GM12878 (cell line): Measurements from ENCODE around the gene ZNF628. TPM values are rescaled to one million over a fixed set of nuclear protein-coding genes. Genes with fewer than 3 reads are reported as not detected.

Experiments
- ATAC-seq: fragments of 200-7000 bp; cut with Tn5 transposase; 3 replicates; pipeline ENCODE4 v1.9.1; 2020; ENCODE audit warnings: mild to moderate bottlenecking, moderate library complexity
- BruUV-seq: library from RNA; stranded (reverse); fragments of 400-500 nt; replicated peaks from 2 replicates; lab custom pipeline; 2021; lab: Mats Ljungman, UMichigan
- CTCF ChIA-PET: fragments of 300-600 bp; sonication (Branson Sonifier 250); formaldehyde crosslinking; extraction: SDS; loops from one replicate; lab custom pipeline; 2021; ENCODE audit warnings: inconsistent platforms; lab: Yijun Ruan, JAX
- POLR2A ChIA-PET: fragments of 350-600 bp; formaldehyde crosslinking; extraction: SDS; loops from one replicate; lab custom pipeline; 2021; ENCODE audit warnings: inconsistent platforms; lab: Charles Lee
- RAD21 ChIA-PET: fragments of 300-600 bp; sonication (Branson Sonifier 250); formaldehyde crosslinking; loops from one replicate; lab custom pipeline; 2023; ENCODE audit warnings: antibody characterized with exemption; ENCODE audit not compliant: unreplicated experiment; lab: Charles Lee
- SMC1A ChIA-PET: fragments of 300-600 bp; sonication (Branson Sonifier 250); formaldehyde crosslinking; loops from one replicate; lab custom pipeline; 2023; ENCODE audit not compliant: unreplicated experiment, uncharacterized antibody; lab: Charles Lee
- DNase-seq: peaks from one replicate; pipeline ENCODE4 v3.0.0-alpha.2; 2011; ENCODE audit warnings: low read depth, low spot score
- FAIRE-seq: peaks from 3 replicates; lab custom pipeline; 2011; peaks lifted over from hg19 to GRCh38; lab: Jason Lieb, UNC
- H2AFZ ChIP-seq: 2 replicates; pipeline ENCODE4 v1.6.0; 2011; ENCODE audit warnings: low read depth, low read length, control low read depth; ENCODE audit not compliant: control insufficient read depth
- H3K27ac ChIP-seq: 2 replicates; pipeline ENCODE4 v1.5.1; 2011; ENCODE audit warnings: control low read depth; ENCODE audit not compliant: control insufficient read depth, insufficient read depth
- H3K27me3 ChIP-seq, 2 experiments: replicated peaks in 1 of 2; 2 replicates each; pipeline versions ENCODE4 v1.6.0 to v1.6.1; 2011; ENCODE audit warnings: low read length in 1 of 2; ENCODE audit not compliant: control insufficient read depth in 2 of 2, insufficient read depth in 2 of 2
- H3K36me3 ChIP-seq, 2 experiments: 2 replicates each; pipeline ENCODE4 v1.5.1; 2011; ENCODE audit warnings: low read length in 1 of 2; ENCODE audit not compliant: control insufficient read depth in 2 of 2, insufficient read depth in 2 of 2
- H3K4me1 ChIP-seq: 2 replicates; pipeline ENCODE4 v1.6.1; 2011; ENCODE audit warnings: mild to moderate bottlenecking, low read length, moderate library complexity, mixed read lengths; ENCODE audit not compliant: control insufficient read depth, insufficient read depth
- H3K4me2 ChIP-seq: 2 replicates; pipeline ENCODE4 v1.6.0; 2011; ENCODE audit warnings: control low read depth; ENCODE audit not compliant: control insufficient read depth, insufficient read depth
- H3K4me3 ChIP-seq: fragments of 200-600 bp; sonication (generic); 2 replicates; pipeline ENCODE4 v1.5.1; 2016
- H3K79me2 ChIP-seq: 2 replicates; pipeline ENCODE4 v1.6.0; 2011; ENCODE audit warnings: low read length; ENCODE audit not compliant: control insufficient read depth, insufficient read depth
- H3K9ac ChIP-seq: 2 replicates; pipeline ENCODE4 v1.8.0; 2011; ENCODE audit warnings: low read length, control low read depth, mixed read lengths; ENCODE audit not compliant: control insufficient read depth, insufficient read depth
- H3K9me3 ChIP-seq: replicated peaks from 3 replicates; pipeline ENCODE4 v1.5.1; 2011; ENCODE audit warnings: mild to moderate bottlenecking, low read length; ENCODE audit not compliant: control insufficient read depth, insufficient read depth
- H4K20me1 ChIP-seq: 2 replicates; pipeline ENCODE4 v1.6.0; 2011; ENCODE audit not compliant: control insufficient read depth, insufficient read depth
- BACH1 ChIP-seq: fragments of 450-650 bp; IDR thresholded peaks from 2 replicates; pipeline ENCODE4 v1.6.1; 2017; ENCODE audit warnings: mild to moderate bottlenecking, borderline replicate concordance
- EZH2 ChIP-seq: IDR thresholded peaks from 2 replicates; pipeline ENCODE4 v1.6.1; 2012; ENCODE audit warnings: low read depth, mild to moderate bottlenecking, control low read depth, inconsistent platforms, low read length, borderline replicate concordance; ENCODE audit not compliant: control insufficient read depth
- RUNX3 ChIP-seq: IDR thresholded peaks from 2 replicates; pipeline ENCODE4 v1.6.1; 2012; ENCODE audit warnings: low read length, inconsistent platforms
- STAT1 ChIP-seq: fragments of 450-650 bp; conservative IDR thresholded peaks from 2 replicates; pipeline ENCODE4 v1.6.1; 2014; ENCODE audit warnings: antibody characterized with exemption, mild to moderate bottlenecking
- YY1 ChIP-seq: IDR thresholded peaks from 2 replicates; pipeline ENCODE4 v1.6.1; 2011; ENCODE audit warnings: low read depth, mild to moderate bottlenecking, low read length
- ZNF622 ChIP-seq: fragments of 450-650 bp; IDR thresholded peaks from 2 replicates; pipeline ENCODE4 v1.6.1; 2017; ENCODE audit warnings: mild to moderate bottlenecking, inconsistent platforms
- WGBS: methylation state at CpG from one replicate; pipeline ENCODE4 v1.1.6; 2016; ENCODE audit warnings: low lambda C conversion rate; ENCODE audit not compliant: insufficient replicate concordance, insufficient coverage; ENCODE audit errors: missing lambda C conversion rate; 5-methylcytosine and 5-hydroxymethylcytosine counted together
- in situ Hi-C: fragments of 300-500 bp; cut with MboI; formaldehyde crosslinking; loops from 9 replicates; pipeline ENCODE4 v1.14.3; 2018; ENCODE audit warnings: mixed read lengths
- intact Hi-C: fragments of 100-400 bp; cut with micrococcal nuclease; formaldehyde crosslinking; loops from one replicate; pipeline ENCODE4 v1.14.2; 2022; ENCODE audit not compliant: unreplicated experiment
- polyA plus RNA-seq, 11 experiments: library from polyadenylated mRNA; depleted of rRNA in 4 of 11; unstranded in 6 of 11; stranded (reverse) in 5 of 11; fragments of >200 nt; fragmentation: Nextera tagmentation in 4 of 11; fragmentation: Illumina TruSeq in 1 of 11; extraction: Ambion mirVana in 4 of 11; extraction: Trizol in 1 of 11; gene quantifications; 1 replicate in 1 of 11; 2 replicates in 10 of 11; pipeline versions ENCODE4 v1.2.1 to v1.2.3, GENCODE V29; 2011 to 2016; ENCODE audit warnings: inconsistent platforms in 2 of 11, missing spikeins in 2 of 11, low read depth in 1 of 11
- total RNA-seq, 4 experiments: library from RNA; depleted of rRNA in 3 of 4; stranded (reverse); fragments of >200 nt in 3 of 4; fragmentation: Illumina TruSeq in 1 of 4; extraction: Trizol in 1 of 4; gene quantifications; 2 replicates each; pipeline versions ENCODE4 v1.2.1 to v1.2.3, GENCODE V29; 2013 to 2021
- TF ChIP-seq, protein P1 (sequence below): fragments of 450-650 bp; formaldehyde crosslinking; IDR thresholded peaks from 2 replicates; pipeline ENCODE4 v1.4.0; 2022; ENCODE audit warnings: mild to moderate bottlenecking, moderate library complexity

ZNF628 gene
- total and polyA plus RNA-seq, 10 of the 15 experiments (the other 5 are each of a cell fraction or from before 2014, with no cell fraction given) = 0.04 to 11.3 (median 1.6) TPM; not detected in 1

DNA sequence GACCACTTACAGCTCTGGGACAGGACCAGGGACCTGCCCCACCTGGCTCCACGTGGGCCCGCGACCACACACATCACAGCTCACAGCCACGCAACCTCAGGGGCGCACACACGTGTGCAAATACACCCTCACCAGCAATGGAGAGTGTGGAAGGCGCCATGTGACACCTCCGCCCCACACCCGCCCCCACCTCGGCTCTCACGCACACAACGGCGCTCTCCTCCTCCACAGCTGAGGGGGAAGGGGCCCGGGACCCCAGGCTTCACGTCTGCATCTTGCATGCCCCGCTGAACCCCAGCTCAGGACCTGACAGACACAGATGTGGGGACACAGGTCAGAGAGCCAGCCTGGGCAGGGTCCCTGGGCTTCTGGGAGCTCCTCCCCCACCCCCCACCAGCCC lies 26.9 kb upstream of the ZNF628 start:
- Histone ChIP-seq H3K4me1 (no peaks in the 10 kb centered on the region), H3K4me2 (no peak overlapping the region), H3K36me3 (peaks cover 0 to 3% of the 10 kb centered on the region in 2 experiments; a peak in 2 of 4 replicates)
- TF ChIP-seq STAT1 (no peak), ZNF622 (no peak), RUNX3 (no peak), YY1 (no peak), BACH1 (no peak), EZH2 (no peak)
- TF ChIP-seq, protein P1, sequence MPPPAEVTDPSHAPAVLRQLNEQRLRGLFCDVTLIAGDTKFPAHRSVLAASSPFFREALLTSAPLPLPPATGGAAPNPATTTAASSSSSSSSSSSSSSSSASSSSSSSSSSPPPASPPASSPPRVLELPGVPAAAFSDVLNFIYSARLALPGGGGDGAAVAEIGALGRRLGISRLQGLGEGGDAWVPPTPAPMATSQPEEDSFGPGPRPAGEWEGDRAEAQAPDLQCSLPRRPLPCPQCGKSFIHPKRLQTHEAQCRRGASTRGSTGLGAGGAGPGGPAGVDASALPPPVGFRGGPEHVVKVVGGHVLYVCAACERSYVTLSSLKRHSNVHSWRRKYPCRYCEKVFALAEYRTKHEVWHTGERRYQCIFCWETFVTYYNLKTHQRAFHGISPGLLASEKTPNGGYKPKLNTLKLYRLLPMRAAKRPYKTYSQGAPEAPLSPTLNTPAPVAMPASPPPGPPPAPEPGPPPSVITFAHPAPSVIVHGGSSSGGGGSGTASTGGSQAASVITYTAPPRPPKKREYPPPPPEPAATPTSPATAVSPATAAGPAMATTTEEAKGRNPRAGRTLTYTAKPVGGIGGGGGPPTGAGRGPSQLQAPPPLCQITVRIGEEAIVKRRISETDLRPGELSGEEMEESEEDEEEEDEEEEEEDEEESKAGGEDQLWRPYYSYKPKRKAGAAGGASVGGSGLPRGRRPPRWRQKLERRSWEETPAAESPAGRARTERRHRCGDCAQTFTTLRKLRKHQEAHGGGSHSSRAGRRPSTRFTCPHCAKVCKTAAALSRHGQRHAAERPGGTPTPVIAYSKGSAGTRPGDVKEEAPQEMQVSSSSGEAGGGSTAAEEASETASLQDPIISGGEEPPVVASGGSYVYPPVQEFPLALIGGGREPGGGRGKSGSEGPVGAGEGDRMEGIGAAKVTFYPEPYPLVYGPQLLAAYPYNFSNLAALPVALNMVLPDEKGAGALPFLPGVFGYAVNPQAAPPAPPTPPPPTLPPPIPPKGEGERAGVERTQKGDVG (CRISPR knock-in tag) = no peak
- TF ChIP-seq, all 136 proteins: peak for 0
- H3K79me2 ChIP-seq = no peaks in the 10 kb centered on the region
- peaks cover 4% of the 10 kb centered on the region; the same call in 1 of the 2 replicates for H4K20me1 ChIP-seq
- no peaks in the 10 kb centered on the region; a peak in 2 of 4 replicates for H3K27me3 ChIP-seq
- no peak for DNase-seq
- WGBS = 51% methylated on average over 13 of the region's 16 CpGs
- no peaks in the 10 kb centered on the region for H3K9me3 ChIP-seq
- H3K9ac ChIP-seq = no peak overlapping the region
- ATAC-seq = no peak
- CTCF ChIA-PET = no interaction called here
- RAD21 ChIA-PET = no interaction called here
- intact Hi-C loops = no loop called here
- H2AFZ ChIP-seq = no peak overlapping the region
- BruUV-seq = no TSS peak
- SMC1A ChIA-PET = no interaction called here
- FAIRE-seq = no peak
- in situ Hi-C loops = no loop called here
- no peak overlapping the region for H3K27ac ChIP-seq
- POLR2A ChIA-PET = no interaction called here
- no peak overlapping the region for H3K4me3 ChIP-seq
